Colon (tissue), 2 donors: ENCODE results near the gene CCDC70.
"Not testable (repeated sequence)": the region's sequence is repeated elsewhere in the genome, so short reads cannot be mapped to it uniquely, and the experiment has no call there.

Source experiments
- FAIRE-seq: peaks from 2 replicates; lab custom pipeline; 2012; peaks lifted over from hg19 to GRCh38; lab: Jason Lieb, UNC
- donor health status: control.
- donor health status: control.

The CCDC70 gene

GRCh38 chr13:51865838-51866237 lies 4.1 kb downstream of the CCDC70 start:
- no peak for FAIRE-seq

- no peak for FAIRE-seq
Measured at GRCh38 chr13:51867062-51867461, 5.3 kb downstream of the CCDC70 start.

- no peak for FAIRE-seq
Measured at GRCh38 chr13:51869916-51870315, 8.1 kb downstream of the CCDC70 start.

- FAIRE-seq = no peak
Measured at GRCh38 chr13:51870616-51871015, 8.8 kb downstream of the CCDC70 start.

- FAIRE-seq = no peak
Measured at GRCh38 chr13:51873117-51873798, 11.5 kb downstream of the CCDC70 start.

- no peak for FAIRE-seq
Measured at GRCh38 chr13:51873837-51874236, 12.1 kb downstream of the CCDC70 start.

- FAIRE-seq = no peak
Measured at GRCh38 chr13:51874651-51875050, 12.9 kb downstream of the CCDC70 start.

GRCh38 chr13:51879133-51879532 lies 17.4 kb downstream of the CCDC70 start:
- FAIRE-seq = no peak

GRCh38 chr13:51881296-51881695 lies 19.5 kb downstream of the CCDC70 start:
- FAIRE-seq = no peak

GRCh38 chr13:51882570-51883225 lies 20.9 kb downstream of the CCDC70 start:
- no peak for FAIRE-seq

GRCh38 chr13:51883226-51883600 lies 21.4 kb downstream of the CCDC70 start:
- FAIRE-seq = no peak

- FAIRE-seq = no peak
Measured at GRCh38 chr13:51885651-51886050, 23.9 kb downstream of the CCDC70 start.

- FAIRE-seq = no peak
Measured at GRCh38 chr13:51887468-51887867, 25.7 kb downstream of the CCDC70 start.

- FAIRE-seq = no peak
Measured at GRCh38 chr13:51892657-51893056, 30.9 kb downstream of the CCDC70 start.

- no peak for FAIRE-seq
Measured at GRCh38 chr13:51894239-51894638, 32.5 kb downstream of the CCDC70 start.

- FAIRE-seq = no peak
Measured at GRCh38 chr13:51895906-51896888, 34.4 kb downstream of the CCDC70 start.

GRCh38 chr13:51900471-51900870 lies 38.7 kb downstream of the CCDC70 start:
- no peak for FAIRE-seq

- FAIRE-seq = no peak
Measured at GRCh38 chr13:51902776-51903175, 41.0 kb downstream of the CCDC70 start.

- FAIRE-seq = no peak
Measured at GRCh38 chr13:51905787-51906186, 44.0 kb downstream of the CCDC70 start.

GRCh38 chr13:51906581-51906980 lies 44.8 kb downstream of the CCDC70 start:
- no peak for FAIRE-seq

GRCh38 chr13:51907040-51907732 lies 45.4 kb downstream of the CCDC70 start:
- no peak for FAIRE-seq

GRCh38 chr13:51909265-51909664 lies 47.5 kb downstream of the CCDC70 start:
- not testable (repeated sequence) for FAIRE-seq
